RWPE2 (cell line): ENCODE measurements around the gene GRAMD4.
A peak's percentile ranks its signal among the peaks of the same experiment; 100 is the strongest.

Experiments used
- ATAC-seq: fragments of 200-7000 bp; cut with Tn5 transposase; 3 replicates; pipeline ENCODE4 v1.9.1; 2021; ENCODE audit warnings: low read depth
- DNase-seq: peaks from one replicate; pipeline ENCODE4 v3.0.0-alpha.2; 2020; ENCODE audit warnings: low spot score
- H3K27ac ChIP-seq: fragments of 450-650 bp; 2 replicates; pipeline ENCODE4 v1.5.1; 2017; ENCODE audit warnings: mild to moderate bottlenecking; ENCODE audit not compliant: poor library complexity, severe bottlenecking
- H3K27me3 ChIP-seq: fragments of 250-450 bp; sonication (Bioruptor Pico); 2 replicates; pipeline ENCODE4 v1.5.1; 2021; ENCODE audit warnings: mild to moderate bottlenecking, moderate library complexity; ENCODE audit not compliant: insufficient read depth, poor library complexity, severe bottlenecking
- H3K36me3 ChIP-seq: fragments of 250-450 bp; sonication (Bioruptor Pico); 2 replicates; pipeline ENCODE4 v1.5.1; 2020; ENCODE audit warnings: low read depth, mild to moderate bottlenecking, moderate library complexity
- H3K4me1 ChIP-seq: fragments of 250-450 bp; sonication (Bioruptor Pico); 2 replicates; pipeline ENCODE4 v1.5.1; 2021; ENCODE audit warnings: mild to moderate bottlenecking, moderate library complexity; ENCODE audit not compliant: insufficient read depth, poor library complexity, severe bottlenecking
- H3K4me3 ChIP-seq: fragments of 250-450 bp; sonication (Bioruptor Pico); 2 replicates; pipeline ENCODE4 v1.5.1; 2021; ENCODE audit warnings: mild to moderate bottlenecking, moderate library complexity; ENCODE audit not compliant: severe bottlenecking
- H3K9me3 ChIP-seq: fragments of 250-450 bp; sonication (Bioruptor Pico); 2 replicates; pipeline ENCODE4 v1.5.1; 2021; ENCODE audit warnings: mild to moderate bottlenecking, moderate library complexity; ENCODE audit not compliant: severe bottlenecking
- TF ChIP-seq, protein P1 (sequence below): fragments of 450-650 bp; IDR thresholded peaks from one replicate; pipeline ENCODE4 v1.5.1; 2017; ENCODE audit warnings: mild to moderate bottlenecking, moderate library complexity; ENCODE audit not compliant: poor library complexity, severe bottlenecking

Gene GRAMD4

DNA sequence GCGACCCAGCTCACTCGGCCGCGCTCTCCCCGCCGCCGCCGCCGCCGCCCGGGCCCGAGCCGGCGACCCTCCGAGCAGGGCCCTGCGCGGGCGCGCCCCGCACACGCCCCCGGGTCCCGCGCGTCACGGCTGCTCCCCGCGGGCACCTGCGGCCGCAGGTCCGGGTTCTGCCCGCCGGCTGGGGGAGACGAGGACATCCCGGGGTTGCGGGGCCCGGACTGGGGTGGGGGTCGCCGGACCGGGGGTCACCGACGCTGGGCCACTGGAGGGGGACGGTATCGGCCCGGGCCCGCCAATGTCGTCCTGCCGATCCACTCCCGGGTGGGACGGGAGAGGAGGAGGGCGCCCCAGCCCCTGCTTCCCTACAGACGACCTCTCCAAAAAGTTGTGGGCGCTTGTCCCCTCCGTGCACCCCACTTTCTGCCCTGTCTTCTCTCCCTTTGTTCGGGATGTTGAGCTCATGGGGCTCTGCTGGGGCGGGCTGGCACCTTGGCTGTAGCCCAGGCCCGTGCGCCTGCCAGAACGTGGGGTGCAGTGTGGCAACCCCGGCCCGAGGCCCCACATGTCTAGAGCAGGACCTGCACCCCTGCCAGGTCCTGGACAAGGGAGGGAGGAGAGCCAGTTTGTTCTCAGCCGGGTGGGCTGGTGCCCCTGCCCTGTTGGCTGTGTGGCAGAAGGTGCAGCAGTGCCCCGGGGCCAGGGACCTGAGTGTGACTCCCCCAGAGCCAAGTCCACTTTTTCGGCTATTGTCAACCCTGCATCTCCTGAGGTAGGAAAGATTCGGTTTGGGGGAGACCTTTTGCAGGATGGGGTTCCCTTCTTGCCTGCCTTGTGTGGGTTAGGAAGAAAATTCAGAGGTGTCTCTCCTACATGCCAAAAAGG is 42.6 kb upstream of the GRAMD4 start:
- TF ChIP-seq, protein P1, sequence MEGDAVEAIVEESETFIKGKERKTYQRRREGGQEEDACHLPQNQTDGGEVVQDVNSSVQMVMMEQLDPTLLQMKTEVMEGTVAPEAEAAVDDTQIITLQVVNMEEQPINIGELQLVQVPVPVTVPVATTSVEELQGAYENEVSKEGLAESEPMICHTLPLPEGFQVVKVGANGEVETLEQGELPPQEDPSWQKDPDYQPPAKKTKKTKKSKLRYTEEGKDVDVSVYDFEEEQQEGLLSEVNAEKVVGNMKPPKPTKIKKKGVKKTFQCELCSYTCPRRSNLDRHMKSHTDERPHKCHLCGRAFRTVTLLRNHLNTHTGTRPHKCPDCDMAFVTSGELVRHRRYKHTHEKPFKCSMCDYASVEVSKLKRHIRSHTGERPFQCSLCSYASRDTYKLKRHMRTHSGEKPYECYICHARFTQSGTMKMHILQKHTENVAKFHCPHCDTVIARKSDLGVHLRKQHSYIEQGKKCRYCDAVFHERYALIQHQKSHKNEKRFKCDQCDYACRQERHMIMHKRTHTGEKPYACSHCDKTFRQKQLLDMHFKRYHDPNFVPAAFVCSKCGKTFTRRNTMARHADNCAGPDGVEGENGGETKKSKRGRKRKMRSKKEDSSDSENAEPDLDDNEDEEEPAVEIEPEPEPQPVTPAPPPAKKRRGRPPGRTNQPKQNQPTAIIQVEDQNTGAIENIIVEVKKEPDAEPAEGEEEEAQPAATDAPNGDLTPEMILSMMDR, result no peak
- Histone ChIP-seq H3K36me3 (no peaks in the 10 kb centered on the region), H3K9me3 (no peaks in the 10 kb centered on the region), H3K27ac (peak overlapping the region; percentile 35), H3K27me3 (no peaks in the 10 kb centered on the region), H3K4me3 (peak overlapping the region; percentile 66), H3K4me1 (peaks cover 18% of the 10 kb centered on the region)
- DNase-seq (peak; percentile 64), ATAC-seq (no peak)

DNA sequence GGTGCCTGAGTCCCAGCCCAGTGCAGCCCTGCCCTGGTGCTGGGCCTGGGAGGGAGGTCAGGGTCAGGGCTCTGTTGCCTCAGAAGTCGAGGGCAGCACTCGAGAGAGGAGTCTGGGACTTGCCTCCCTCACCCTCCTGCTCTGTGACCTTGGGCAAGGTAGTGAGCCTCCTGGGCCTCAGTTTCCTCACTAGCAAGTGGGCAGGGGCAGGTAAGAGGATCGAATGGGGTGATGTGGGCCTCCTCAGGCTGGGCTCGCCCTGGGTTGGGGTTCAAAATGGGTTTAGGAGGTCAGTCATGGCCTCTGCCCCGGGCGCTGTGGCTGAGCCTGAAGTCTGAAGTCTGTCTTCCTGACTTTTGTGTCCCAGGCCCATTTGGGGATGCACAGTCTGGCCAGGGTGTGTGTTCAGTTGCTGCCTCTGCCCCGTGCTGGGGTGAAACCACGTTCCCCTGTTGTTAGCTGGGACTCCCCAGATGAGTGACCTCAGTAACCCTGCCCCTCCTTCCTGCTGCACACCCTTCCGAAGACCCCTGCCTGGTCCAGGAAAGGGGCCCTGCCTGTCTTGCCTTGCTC is 41.8 kb upstream of the GRAMD4 start:
- peak; percentile 47 for DNase-seq
- peak overlapping the region; percentile 66 for H3K4me3 ChIP-seq
- H3K27ac ChIP-seq, result no peak overlapping the region
- no peaks in the 10 kb centered on the region for H3K9me3 ChIP-seq
- H3K36me3 ChIP-seq, result no peaks in the 10 kb centered on the region
- ATAC-seq, result no peak
- no peaks in the 10 kb centered on the region for H3K27me3 ChIP-seq
- TF ChIP-seq, protein P1, result no peak
- peaks cover 18% of the 10 kb centered on the region for H3K4me1 ChIP-seq

DNA sequence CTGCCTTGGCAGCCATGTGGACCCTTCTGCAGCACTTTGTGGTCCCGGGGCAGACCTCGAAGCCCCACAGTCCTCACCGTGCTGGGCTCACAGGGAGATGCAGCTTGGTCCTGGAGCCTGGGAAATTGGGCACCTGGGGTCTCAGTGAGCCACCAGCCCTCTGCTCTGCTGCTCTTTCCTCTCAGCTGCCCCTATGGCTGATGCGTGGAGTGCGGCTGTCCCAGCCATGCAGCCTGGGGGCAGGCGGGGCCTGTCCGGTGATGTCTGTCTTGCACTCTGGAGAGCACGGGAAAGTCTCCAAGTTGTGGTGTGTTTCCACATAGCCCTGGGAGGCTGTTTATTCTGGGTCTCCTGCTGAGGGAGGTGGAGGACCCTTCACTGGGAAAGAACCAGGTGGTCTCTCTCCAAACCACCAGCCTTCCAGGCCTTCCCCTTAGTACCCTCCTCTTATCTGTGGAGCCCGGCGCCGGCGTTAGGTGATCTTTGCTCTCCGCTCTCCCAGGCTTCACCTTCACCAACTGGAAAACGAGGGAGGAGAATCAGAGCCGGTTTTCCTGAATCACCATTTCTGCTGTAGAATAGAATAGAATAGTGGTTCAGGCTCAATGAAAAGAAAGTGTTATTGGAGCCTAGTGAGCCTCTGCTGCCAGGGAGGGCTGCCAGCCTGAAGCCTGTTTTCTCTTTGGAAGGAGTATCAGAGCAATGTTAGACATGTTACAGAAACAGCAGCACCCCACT is 41.2 kb upstream of the GRAMD4 start:
- ATAC-seq (no peak), DNase-seq (peak; percentile 55)
- H3K9me3 ChIP-seq, result no peaks in the 10 kb centered on the region
- H3K27ac ChIP-seq, result no peak overlapping the region
- H3K4me1 ChIP-seq, result peaks cover 18% of the 10 kb centered on the region
- TF ChIP-seq, protein P1, result no peak
- no peaks in the 10 kb centered on the region for H3K36me3 ChIP-seq
- no peaks in the 10 kb centered on the region for H3K27me3 ChIP-seq
- no peak overlapping the region for H3K4me3 ChIP-seq

DNA sequence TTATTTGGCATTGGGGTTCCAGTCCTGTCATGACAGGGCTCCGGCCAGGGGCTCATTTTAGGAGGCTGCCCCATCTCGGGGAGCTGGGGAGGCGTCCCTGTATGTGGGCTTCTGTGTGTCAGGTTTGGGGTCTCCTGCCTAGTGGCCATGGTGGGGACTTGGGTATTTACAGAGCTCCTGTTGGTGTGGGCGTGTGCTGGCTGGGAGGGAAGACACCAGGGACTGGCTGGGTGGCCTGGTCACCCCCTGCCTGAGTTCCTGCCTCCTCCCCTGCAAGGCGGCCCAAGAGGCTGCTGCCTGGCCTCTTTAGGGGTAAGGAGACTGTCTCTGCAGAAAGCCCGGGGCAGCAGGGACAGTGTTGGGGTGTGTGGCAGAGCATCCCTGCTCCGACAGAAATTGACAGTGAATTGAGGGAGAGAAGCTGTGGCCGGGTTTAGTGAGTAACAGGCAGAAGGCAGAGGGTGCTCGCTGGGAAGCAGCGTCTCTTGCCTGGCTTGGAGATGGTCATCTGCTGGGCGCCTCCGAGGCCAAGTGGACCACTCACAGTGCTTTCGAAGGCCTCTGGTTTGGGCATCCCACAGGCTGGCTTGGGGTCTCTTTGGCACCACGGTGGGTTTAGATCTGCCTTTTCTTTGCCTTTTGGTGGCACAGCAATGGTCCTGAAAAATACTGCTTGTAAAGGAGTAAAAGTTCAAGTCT is 40.3 kb upstream of the GRAMD4 start:
- Histone ChIP-seq H3K36me3 (no peaks in the 10 kb centered on the region), H3K4me3 (no peak overlapping the region), H3K4me1 (peaks cover 18% of the 10 kb centered on the region), H3K27me3 (no peaks in the 10 kb centered on the region), H3K9me3 (no peaks in the 10 kb centered on the region), H3K27ac (no peak overlapping the region)
- TF ChIP-seq, protein P1, result no peak
- DNase-seq (peak; percentile 26), ATAC-seq (no peak)
